ENCODE data around the gene AGER. TPM values are rescaled to one million over a fixed set of nuclear protein-coding genes. Genes with fewer than 3 reads are reported as not detected.

The AGER gene
- total RNA-seq, 1 experiment from 2014 or later = 14.3 TPM

DNA sequence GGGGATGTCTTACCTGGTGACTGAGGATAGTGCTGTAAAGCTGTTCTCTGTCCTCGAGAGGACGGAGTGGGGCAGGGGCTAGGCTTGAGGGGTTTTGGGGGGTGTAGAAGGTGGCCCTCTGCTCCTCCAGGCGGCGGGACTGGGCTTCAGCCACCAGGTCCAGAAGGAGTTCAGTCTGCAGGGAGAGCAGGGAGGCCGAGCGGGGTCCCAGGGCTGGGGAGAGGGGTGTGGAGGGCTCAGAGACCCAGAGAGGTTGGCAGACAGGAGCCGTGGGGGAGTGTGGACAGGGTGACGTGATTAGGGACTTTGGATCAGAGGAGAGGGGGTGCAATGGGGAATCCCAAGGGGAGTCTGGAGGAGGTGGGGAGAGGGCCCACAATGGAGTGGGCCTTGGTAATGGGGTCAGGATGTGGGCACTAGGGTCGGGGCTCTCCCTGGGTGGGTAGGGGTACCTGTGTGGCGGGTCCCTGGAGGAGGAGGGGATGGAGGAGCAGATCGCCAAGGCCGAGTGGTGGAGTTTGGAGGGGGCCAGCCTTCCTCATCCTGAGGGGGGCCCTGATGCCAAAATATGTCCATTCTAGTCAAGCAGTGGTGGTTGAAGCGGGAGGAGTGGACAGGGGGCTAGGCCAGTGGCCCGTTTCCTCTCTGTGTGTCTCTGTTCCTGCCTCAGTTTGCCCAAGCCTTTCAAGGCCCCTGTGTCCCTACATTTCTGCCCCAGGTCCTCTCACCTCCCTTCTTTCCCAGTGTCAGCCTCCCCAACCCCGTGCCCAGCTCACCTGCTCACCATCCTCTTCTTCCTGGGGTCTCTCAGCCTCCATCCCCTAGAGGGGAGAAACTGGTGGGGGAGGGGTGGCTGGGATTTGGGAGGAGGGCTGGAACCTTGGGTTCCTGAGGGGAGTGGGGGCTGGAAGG is 7.9 kb upstream of the AGER start:
- WGBS (ENCODE audit: extremely low coverage, insufficient read length, low lambda C conversion rate) = no CpG with 5 or more reads among the region's 15 CpGs
- H3K4me2 ChIP-seq (ENCODE audit: insufficient read depth, insufficient read length, low read length) = no peak overlapping the region

More for the DNA sequence above, 7.9 kb upstream of the AGER start:
- Mint-ChIP-seq H3K36me3 (ENCODE audit: insufficient read depth in 1 of 3, low read depth in 3 of 3) (peaks cover 7 to 21% (median 18%) of the 10 kb centered on the region in 3 experiments; a peak in 6 of 7 replicates), H3K4me1 (peaks cover 54 to 59% of the 10 kb centered on the region in 2 experiments), H3K27me3 (ENCODE audit: low read depth) (no peaks in the 10 kb centered on the region), H3K27ac (peak overlapping the region; percentile 39 to 74 (median 40); a peak in 6 of 7 replicates), H3K4me3 (peak overlapping the region; percentile 22 to 44; a peak in 3 of 5 replicates), H3K9me3 (no peaks in the 10 kb centered on the region; a peak in 1 of 5 replicates)
- no peak overlapping the region for H3T11ph ChIP-seq (ENCODE audit: low read length)
- H3K4ac ChIP-seq (ENCODE audit: low read depth, low read length) = no peak overlapping the region
- peaks cover 7% of the 10 kb centered on the region for H3K4me1 ChIP-seq (ENCODE audit: insufficient read depth, low read length)
- H2BK20ac ChIP-seq (ENCODE audit: low read depth, low read length, poor library complexity, severe bottlenecking) = no peak overlapping the region
- no peak overlapping the region for H4K5ac ChIP-seq (ENCODE audit: insufficient read length, low read depth, low read length)
- no peaks in the 10 kb centered on the region for H4K20me1 ChIP-seq (ENCODE audit: control insufficient read depth, insufficient read depth, insufficient read length)
- H2BK15ac ChIP-seq (ENCODE audit: low read depth, low read length) = no peak overlapping the region
- H2BK5ac ChIP-seq (ENCODE audit: insufficient read length, low read length) = no peak overlapping the region
- no peaks in the 10 kb centered on the region for H3K79me1 ChIP-seq (ENCODE audit: insufficient read depth, low read depth, low read length, poor library complexity, severe bottlenecking)
- no peak overlapping the region for H2BK12ac ChIP-seq (ENCODE audit: insufficient read length, low read depth, low read length)
- H3K23ac ChIP-seq (ENCODE audit: insufficient read length, low read depth, low read length) = no peak overlapping the region
- H2BK120ac ChIP-seq (ENCODE audit: low read depth, low read length, poor library complexity, severe bottlenecking) = no peak overlapping the region
- H3K18ac ChIP-seq (ENCODE audit: insufficient read length, low read depth, low read length) = no peak overlapping the region
- no peak overlapping the region for H3K27ac ChIP-seq (ENCODE audit: insufficient read length, low read depth, low read length)
- H3K79me2 ChIP-seq (ENCODE audit: insufficient read depth, low read length) = no peaks in the 10 kb centered on the region
- peaks cover 17% of the 10 kb centered on the region for H3K23me2 ChIP-seq (ENCODE audit: insufficient read length, low read depth, low read length, poor library complexity, severe bottlenecking)
- TF ChIP-seq CTCF (conservative IDR thresholded peaks at IDR 0.05) = no peak
- H3K14ac ChIP-seq (ENCODE audit: insufficient read depth, low read length) = no peak overlapping the region; the same call in 1 of the 2 replicates
- peak; percentile 24 for DNase-seq
- H2AK5ac ChIP-seq (ENCODE audit: insufficient read length, low read length) = no peak overlapping the region
- no peaks in the 10 kb centered on the region for H3K27me3 ChIP-seq (ENCODE audit: insufficient read depth, low read length)
- H4K91ac ChIP-seq (ENCODE audit: insufficient read length, low read depth, low read length) = no peak overlapping the region
- H4K8ac ChIP-seq (replicated peaks; ENCODE audit: insufficient read length, low read depth, low read length) = no peak overlapping the region
- H3K9ac ChIP-seq (ENCODE audit: extremely low read depth, insufficient read length, low read length) = no peak overlapping the region
- H2AFZ ChIP-seq (ENCODE audit: low read length) = no peak overlapping the region
- H3K56ac ChIP-seq (ENCODE audit: insufficient read length, low read depth, low read length) = no peak overlapping the region
- H3K9me3 ChIP-seq (ENCODE audit: control insufficient read depth, low read depth, low read length) = no peaks in the 10 kb centered on the region
